ENCODE results near the gene CTU2.

CTU2 gene

GRCh38 chr16:88764080-88764479, 57.8 kb downstream of the CTU2 start:
- no peak for DNase-seq

DNA sequence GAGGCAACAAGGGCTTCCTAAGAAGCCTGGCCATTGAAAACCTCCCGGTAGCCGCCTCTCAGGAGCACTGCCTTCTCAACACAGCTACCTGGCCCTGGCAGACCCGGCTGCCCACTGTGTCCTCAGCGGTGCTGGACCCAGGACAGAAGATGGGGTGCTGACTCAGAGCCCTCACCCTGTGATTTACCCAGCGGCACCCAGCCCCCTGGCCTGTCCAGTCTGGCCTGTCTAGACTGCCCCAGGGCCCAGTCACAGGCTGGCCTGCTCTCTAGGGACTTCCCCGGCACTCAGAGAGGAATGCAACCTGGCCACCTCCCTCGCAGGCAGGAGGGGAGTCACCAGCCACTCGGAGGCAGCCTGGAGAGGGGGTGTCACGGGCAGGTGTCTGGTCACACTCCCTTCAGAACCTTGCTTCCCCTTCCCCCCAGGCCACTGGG, 58.6 kb downstream of the CTU2 start:
- no peak for DNase-seq
